ENCODE data around the gene SCN2B. TPM values are rescaled to one million over a fixed set of nuclear protein-coding genes. Genes with fewer than 3 reads are reported as not detected.

SCN2B gene
- polyA plus RNA-seq, 1 donor from 2014 or later = 1.1 TPM

DNA sequence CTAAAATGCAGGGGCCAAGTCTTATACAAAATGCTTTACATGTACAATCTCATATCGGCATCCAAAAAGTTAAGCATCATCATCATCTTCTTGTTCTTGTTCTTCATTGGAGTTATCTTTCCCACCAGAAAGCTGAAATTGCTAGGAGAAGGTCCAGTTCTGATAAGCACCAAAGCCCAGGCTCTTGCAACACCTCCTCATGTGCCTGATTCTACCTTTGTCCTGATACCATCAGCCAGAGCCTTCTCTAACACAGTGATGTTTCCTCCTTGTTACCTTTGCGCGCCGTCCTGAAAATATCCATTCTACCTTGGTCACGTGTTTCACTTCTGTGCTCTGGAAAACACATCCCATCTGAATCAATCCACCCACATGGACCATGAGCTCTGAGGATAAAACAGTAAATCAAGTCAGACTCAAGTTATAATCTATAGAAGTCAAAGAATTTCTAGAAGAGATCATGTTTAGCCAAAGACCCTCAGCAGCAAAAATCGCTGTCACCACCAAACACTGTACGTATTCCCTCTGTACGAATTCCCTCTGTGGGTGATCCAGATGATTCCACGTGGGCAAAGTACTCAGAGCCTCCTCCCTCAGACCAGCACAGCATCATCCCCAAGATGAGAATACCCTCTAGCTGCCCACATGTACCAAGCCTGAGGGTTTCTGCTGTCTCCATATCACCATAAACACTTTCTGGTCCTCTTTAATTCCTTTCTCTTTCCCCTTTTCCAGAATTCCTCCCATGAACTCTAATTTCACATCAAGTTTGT, 29.4 kb upstream of the SCN2B start:
- H3K9ac ChIP-seq (ENCODE audit: low read length) = no peak overlapping the region
- H3F3A ChIP-seq (ENCODE audit: insufficient read depth, low read length, poor library complexity, severe bottlenecking) = no peaks in the 10 kb centered on the region
- H4K20me1 ChIP-seq (ENCODE audit: insufficient read depth) = no peaks in the 10 kb centered on the region
- no peaks in the 10 kb centered on the region for H3K36me3 ChIP-seq (ENCODE audit: insufficient read depth, low read length)
- no peaks in the 10 kb centered on the region for H3K79me2 ChIP-seq (replicated peaks; ENCODE audit: insufficient read depth, low read length)
- H3K4me3 ChIP-seq (ENCODE audit: low read length) = no peak overlapping the region
- H3K4me2 ChIP-seq (ENCODE audit: low read length) = no peak overlapping the region
- H2AFZ ChIP-seq (ENCODE audit: low read depth, low read length) = no peak overlapping the region
- TF ChIP-seq SMC3 (conservative IDR thresholded peaks at IDR 0.05; ENCODE audit: poor library complexity) = no peak
- no peak for TF ChIP-seq POLR2AphosphoS5 (IDR thresholded peaks at IDR 0.05)
- TF ChIP-seq, protein P1, sequence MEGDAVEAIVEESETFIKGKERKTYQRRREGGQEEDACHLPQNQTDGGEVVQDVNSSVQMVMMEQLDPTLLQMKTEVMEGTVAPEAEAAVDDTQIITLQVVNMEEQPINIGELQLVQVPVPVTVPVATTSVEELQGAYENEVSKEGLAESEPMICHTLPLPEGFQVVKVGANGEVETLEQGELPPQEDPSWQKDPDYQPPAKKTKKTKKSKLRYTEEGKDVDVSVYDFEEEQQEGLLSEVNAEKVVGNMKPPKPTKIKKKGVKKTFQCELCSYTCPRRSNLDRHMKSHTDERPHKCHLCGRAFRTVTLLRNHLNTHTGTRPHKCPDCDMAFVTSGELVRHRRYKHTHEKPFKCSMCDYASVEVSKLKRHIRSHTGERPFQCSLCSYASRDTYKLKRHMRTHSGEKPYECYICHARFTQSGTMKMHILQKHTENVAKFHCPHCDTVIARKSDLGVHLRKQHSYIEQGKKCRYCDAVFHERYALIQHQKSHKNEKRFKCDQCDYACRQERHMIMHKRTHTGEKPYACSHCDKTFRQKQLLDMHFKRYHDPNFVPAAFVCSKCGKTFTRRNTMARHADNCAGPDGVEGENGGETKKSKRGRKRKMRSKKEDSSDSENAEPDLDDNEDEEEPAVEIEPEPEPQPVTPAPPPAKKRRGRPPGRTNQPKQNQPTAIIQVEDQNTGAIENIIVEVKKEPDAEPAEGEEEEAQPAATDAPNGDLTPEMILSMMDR (IDR thresholded peaks at IDR 0.05; ENCODE audit: poor library complexity, severe bottlenecking) = no peak
- TF ChIP-seq EP300 (conservative IDR thresholded peaks at IDR 0.05; ENCODE audit: poor library complexity, severe bottlenecking) = no peak
- TF ChIP-seq RAD21 (conservative IDR thresholded peaks at IDR 0.05) = no peak
- TF ChIP-seq REST (IDR thresholded peaks at IDR 0.05; ENCODE audit: borderline replicate concordance) = no peak
- no peak for TF ChIP-seq MXI1 (conservative IDR thresholded peaks at IDR 0.05; ENCODE audit: poor library complexity, severe bottlenecking)
- TF ChIP-seq EZH2 (IDR thresholded peaks at IDR 0.05; ENCODE audit: borderline replicate concordance, insufficient read depth, low read length, poor library complexity, severe bottlenecking) = no peak
- no peak for TF ChIP-seq TAF1 (IDR thresholded peaks at IDR 0.05; ENCODE audit: low read depth)
- no peaks in the 10 kb centered on the region for H3K9me3 ChIP-seq (ENCODE audit: low read length)
- H3K27me3 ChIP-seq (ENCODE audit: insufficient read depth, low read depth, low read length) = no peaks in the 10 kb centered on the region
- H3K27ac ChIP-seq (ENCODE audit: low read length) = no peak overlapping the region
- no peaks in the 10 kb centered on the region for H3K9me2 ChIP-seq (ENCODE audit: insufficient read depth, low read length)

DNA sequence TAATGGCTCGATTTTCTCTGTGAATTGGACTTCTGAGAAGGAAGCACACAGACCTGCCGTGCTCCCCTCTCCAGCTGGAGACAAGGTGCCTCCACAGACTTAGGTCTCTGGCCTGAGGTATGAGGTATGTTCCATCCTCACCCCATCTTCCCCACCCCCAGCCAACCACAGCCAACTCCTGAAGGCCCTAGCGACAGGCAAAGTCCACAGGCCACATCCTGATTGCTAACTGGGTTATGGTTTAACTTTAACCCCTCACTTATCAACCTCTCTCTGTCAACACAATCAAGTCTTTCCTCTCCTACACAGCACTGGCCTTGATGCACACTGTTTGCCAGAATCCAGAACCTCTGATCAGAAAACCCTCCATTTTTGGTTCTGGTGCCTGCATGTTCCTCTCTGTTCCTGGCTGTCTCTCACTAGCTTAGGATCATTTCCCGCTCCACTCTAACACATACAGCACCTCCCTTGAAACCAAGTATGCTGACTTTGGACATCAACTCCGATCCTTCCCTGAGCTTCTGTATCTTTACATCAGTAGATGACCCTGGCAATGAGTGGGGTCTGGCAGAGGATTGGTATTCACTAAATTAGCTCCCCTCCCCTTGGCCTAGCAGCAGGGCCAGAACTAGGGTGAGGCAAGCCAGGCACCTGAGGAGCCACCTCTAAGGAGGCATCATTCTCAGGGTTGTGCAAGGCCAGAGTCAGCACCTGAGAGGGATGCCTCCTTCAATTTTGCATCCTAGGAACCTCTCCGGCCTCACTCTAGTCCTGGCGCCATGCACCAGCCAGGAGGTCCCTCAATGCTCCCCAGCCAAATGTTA, 26.4 kb upstream of the SCN2B start:
- no peaks in the 10 kb centered on the region for H3K79me2 ChIP-seq (replicated peaks; ENCODE audit: insufficient read depth, low read length)
- H3K36me3 ChIP-seq (ENCODE audit: insufficient read depth, low read length) = no peaks in the 10 kb centered on the region
- no peaks in the 10 kb centered on the region for H3K27me3 ChIP-seq (ENCODE audit: insufficient read depth, low read depth, low read length)

More for the DNA sequence above, 26.4 kb upstream of the SCN2B start:
- no peak for TF ChIP-seq TAF1 (IDR thresholded peaks at IDR 0.05; ENCODE audit: low read depth)
- no peak for TF ChIP-seq POLR2AphosphoS5 (IDR thresholded peaks at IDR 0.05)
- TF ChIP-seq REST (IDR thresholded peaks at IDR 0.05; ENCODE audit: borderline replicate concordance) = no peak
- TF ChIP-seq EP300 (conservative IDR thresholded peaks at IDR 0.05; ENCODE audit: poor library complexity, severe bottlenecking) = no peak
- TF ChIP-seq RAD21 (conservative IDR thresholded peaks at IDR 0.05) = no peak
- TF ChIP-seq MXI1 (conservative IDR thresholded peaks at IDR 0.05; ENCODE audit: poor library complexity, severe bottlenecking) = no peak
- TF ChIP-seq EZH2 (IDR thresholded peaks at IDR 0.05; ENCODE audit: borderline replicate concordance, insufficient read depth, low read length, poor library complexity, severe bottlenecking) = no peak
- no peak for TF ChIP-seq SMC3 (conservative IDR thresholded peaks at IDR 0.05; ENCODE audit: poor library complexity)
- TF ChIP-seq, protein P1 (IDR thresholded peaks at IDR 0.05; ENCODE audit: poor library complexity, severe bottlenecking) = no peak
- Histone ChIP-seq H4K20me1 (ENCODE audit: insufficient read depth) (no peaks in the 10 kb centered on the region), H3K4me3 (ENCODE audit: low read length) (no peak overlapping the region), H3K4me2 (ENCODE audit: low read length) (no peak overlapping the region), H3K9me2 (ENCODE audit: insufficient read depth, low read length) (no peaks in the 10 kb centered on the region), H3K27ac (ENCODE audit: low read length) (no peak overlapping the region), H3K9ac (ENCODE audit: low read length) (no peak overlapping the region), H3F3A (ENCODE audit: insufficient read depth, low read length, poor library complexity, severe bottlenecking) (no peaks in the 10 kb centered on the region), H3K9me3 (ENCODE audit: low read length) (no peaks in the 10 kb centered on the region), H2AFZ (ENCODE audit: low read depth, low read length) (no peak overlapping the region)

All from neural cell (in vitro differentiated cells).